Effector memory CD4-positive, alpha-beta T cell (primary cell): Measurements from ENCODE around the gene SAMD8.

Source experiments
- DNase-seq, 3 donors: peaks; one replicate each; pipeline ENCODE4 v3.0.0-alpha.2; 2020
- H3K27ac ChIP-seq: 2 replicates; pipeline ENCODE4 v1.7.0; 2013; ENCODE audit warnings: mild to moderate bottlenecking, low read length, moderate library complexity; ENCODE audit not compliant: insufficient read depth, poor library complexity, severe bottlenecking
- H3K27me3 ChIP-seq: replicated peaks from 2 replicates; pipeline ENCODE4 v1.7.0; 2013; ENCODE audit warnings: mild to moderate bottlenecking, low read length; ENCODE audit not compliant: insufficient read depth, control insufficient read depth, poor library complexity, severe bottlenecking
- H3K36me3 ChIP-seq: 2 replicates; pipeline ENCODE4 v1.7.0; 2013; ENCODE audit warnings: mild to moderate bottlenecking, low read length, moderate library complexity; ENCODE audit not compliant: control insufficient read depth, insufficient read depth
- H3K4me1 ChIP-seq: 2 replicates; pipeline ENCODE4 v1.7.0; 2013; ENCODE audit warnings: low read length, mild to moderate bottlenecking; ENCODE audit not compliant: control insufficient read depth, insufficient read depth, poor library complexity, severe bottlenecking
- H3K4me3 ChIP-seq: 2 replicates; pipeline ENCODE4 v1.7.0; 2013; ENCODE audit warnings: low read length, low read depth, mild to moderate bottlenecking; ENCODE audit not compliant: insufficient read depth, poor library complexity, severe bottlenecking
- H3K9me3 ChIP-seq: 2 replicates; pipeline ENCODE4 v1.7.0; 2013; ENCODE audit warnings: mild to moderate bottlenecking, low read length, moderate library complexity; ENCODE audit not compliant: control insufficient read depth
- total RNA-seq, 3 donors: gene quantifications; one replicate each; lab custom pipeline; 2026; lab: John Stamatoyannopoulos, UW

The SAMD8 gene
- 50.5 to 68.5 (median 55.3) reads per million in 3 donors for total RNA-seq

DNA sequence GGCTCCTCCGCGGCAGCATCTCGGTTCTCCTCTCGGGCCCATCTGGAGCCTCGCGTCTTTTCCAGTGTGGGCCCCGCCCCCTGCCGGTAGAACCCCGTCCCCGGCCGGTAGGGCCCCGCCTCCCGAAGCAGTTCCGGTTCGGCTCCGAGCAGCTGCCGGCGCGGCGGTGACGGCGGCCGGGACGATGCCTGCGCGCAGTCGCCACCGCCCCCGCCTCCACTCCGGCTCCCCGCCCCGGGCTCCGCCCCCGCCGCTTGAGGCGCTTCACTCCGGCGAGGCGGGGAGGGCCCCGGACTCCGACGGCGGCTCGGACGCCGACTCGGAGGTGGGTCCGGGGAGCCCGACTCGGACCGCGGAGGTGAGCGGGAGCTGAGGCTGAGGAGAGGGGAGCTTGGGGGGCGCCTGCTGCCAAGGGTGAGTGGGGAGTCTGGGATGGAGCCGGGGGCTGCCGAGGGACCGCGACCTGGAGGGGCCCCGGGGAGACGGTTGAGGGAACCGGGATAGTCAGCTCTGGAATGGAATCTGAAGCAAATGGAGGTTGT, at the start of gene SAMD8:
Gene SAMD8 (plus strand): TSS at position 292 of the 542 bp plus-strand sequence. CDS start 38,873 bp downstream, outside the sequence.
- DNase-seq: peak; percentile 94 to 97 (median 96)
- Histone ChIP-seq H3K27me3 (no peaks in the 10 kb centered on the region), H3K27ac (peak within 1 kb of the TSS; percentile 95), H3K36me3 (no peaks in the 10 kb centered on the region), H3K4me3 (peak within 1 kb of the TSS; percentile 91), H3K4me1 (peaks cover 18% of the 10 kb centered on the region), H3K9me3 (no peaks in the 10 kb centered on the region)

DNA sequence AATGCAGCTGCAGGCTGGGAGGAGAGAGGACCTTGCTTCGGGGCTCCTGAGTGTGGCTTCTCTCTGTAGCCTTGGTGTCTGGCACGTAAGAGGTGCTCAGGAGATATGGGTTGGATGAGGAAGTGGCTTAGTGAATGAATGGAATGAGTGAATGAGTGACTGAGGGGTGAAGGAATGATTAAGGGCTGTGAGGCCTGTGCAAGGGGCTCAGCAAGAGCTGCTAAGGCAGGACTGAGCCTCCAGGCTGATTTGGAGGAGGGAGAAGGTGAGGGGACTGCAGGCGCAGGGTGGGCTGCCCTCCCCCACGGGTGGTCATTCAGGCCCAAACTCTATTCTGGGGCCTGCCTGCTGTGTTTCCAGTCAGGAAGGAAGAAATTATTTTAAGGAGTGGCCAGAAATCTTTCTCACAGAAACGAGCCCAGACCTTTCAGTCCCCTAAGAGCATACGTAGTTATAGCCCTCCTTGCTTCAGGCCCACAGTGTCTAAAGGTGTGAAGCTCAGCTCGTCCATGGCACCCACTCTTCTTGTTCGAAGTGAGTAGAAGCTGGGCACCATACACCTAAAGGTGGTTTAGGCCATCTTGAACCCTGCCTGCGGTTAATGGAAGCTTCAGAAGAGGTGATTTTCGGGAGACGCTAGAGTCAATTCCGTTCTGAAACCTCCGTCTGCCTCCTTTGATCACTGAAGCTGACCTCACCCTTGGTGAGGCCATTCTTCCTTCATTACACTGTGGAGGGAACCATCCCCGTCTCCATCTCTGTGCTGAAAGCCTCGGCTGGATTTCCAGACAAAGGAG, 49.5 kb upstream of the SAMD8 start:
- Histone ChIP-seq H3K9me3 (no peaks in the 10 kb centered on the region), H3K4me1 (no peaks in the 10 kb centered on the region), H3K27ac (no peak overlapping the region), H3K36me3 (no peaks in the 10 kb centered on the region), H3K4me3 (no peak overlapping the region), H3K27me3 (no peaks in the 10 kb centered on the region)
- no peak for DNase-seq

- H3K27me3 ChIP-seq: no peaks in the 10 kb centered on the region
- no peaks in the 10 kb centered on the region for H3K9me3 ChIP-seq
- no peaks in the 10 kb centered on the region for H3K4me1 ChIP-seq
- DNase-seq: no peak
- no peaks in the 10 kb centered on the region for H3K36me3 ChIP-seq
- no peak overlapping the region for H3K4me3 ChIP-seq
- no peak overlapping the region for H3K27ac ChIP-seq
Measured at GRCh38 chr10:75062506-75063299, 48.8 kb upstream of the SAMD8 start.

- Histone ChIP-seq H3K27ac (no peak overlapping the region), H3K9me3 (no peaks in the 10 kb centered on the region), H3K4me3 (no peak overlapping the region), H3K27me3 (no peaks in the 10 kb centered on the region), H3K36me3 (no peaks in the 10 kb centered on the region), H3K4me1 (no peaks in the 10 kb centered on the region)
- no peak for DNase-seq
Measured at GRCh38 chr10:75063461-75064230, 47.8 kb upstream of the SAMD8 start.

- Histone ChIP-seq H3K4me3 (no peak overlapping the region), H3K27me3 (no peaks in the 10 kb centered on the region), H3K4me1 (no peaks in the 10 kb centered on the region), H3K36me3 (no peaks in the 10 kb centered on the region), H3K9me3 (no peaks in the 10 kb centered on the region), H3K27ac (no peak overlapping the region)
- no peak for DNase-seq
Measured at GRCh38 chr10:75065076-75065475, 46.4 kb upstream of the SAMD8 start.

DNA sequence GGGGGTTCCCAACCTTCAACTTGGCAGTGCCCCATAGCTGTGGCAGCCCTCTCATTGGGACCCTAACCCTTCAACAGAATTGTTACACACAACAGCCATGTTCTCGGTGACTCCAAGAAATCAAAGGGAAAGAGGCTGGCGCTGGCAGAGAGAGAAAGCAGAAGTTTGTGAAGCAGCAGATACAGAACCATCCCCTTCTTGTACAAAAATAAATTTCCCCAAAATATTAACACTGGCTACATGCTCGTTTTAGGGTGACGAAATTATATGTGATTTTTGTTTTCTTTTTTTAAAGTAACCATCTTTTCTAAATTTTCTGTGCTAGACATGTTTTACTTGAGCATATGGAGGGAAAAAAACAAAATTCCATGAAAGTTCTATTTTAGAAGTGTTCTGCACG, 45.2 kb upstream of the SAMD8 start:
- Histone ChIP-seq H3K27ac (no peak overlapping the region), H3K36me3 (no peaks in the 10 kb centered on the region), H3K4me3 (no peak overlapping the region), H3K4me1 (no peaks in the 10 kb centered on the region), H3K27me3 (no peaks in the 10 kb centered on the region), H3K9me3 (no peaks in the 10 kb centered on the region)
- no peak for DNase-seq

GRCh38 chr10:75067272-75067671, 44.2 kb upstream of the SAMD8 start:
- H3K4me1 ChIP-seq: no peaks in the 10 kb centered on the region
- H3K4me3 ChIP-seq: no peak overlapping the region
- H3K27ac ChIP-seq: no peak overlapping the region
- H3K36me3 ChIP-seq: no peaks in the 10 kb centered on the region
- no peaks in the 10 kb centered on the region for H3K27me3 ChIP-seq
- H3K9me3 ChIP-seq: no peaks in the 10 kb centered on the region
- no peak for DNase-seq

GRCh38 chr10:75068523-75068922, 42.9 kb upstream of the SAMD8 start:
- Histone ChIP-seq H3K4me1 (no peaks in the 10 kb centered on the region), H3K36me3 (no peaks in the 10 kb centered on the region), H3K9me3 (no peaks in the 10 kb centered on the region), H3K27me3 (no peaks in the 10 kb centered on the region), H3K27ac (no peak overlapping the region), H3K4me3 (no peak overlapping the region)
- DNase-seq: no peak

DNA sequence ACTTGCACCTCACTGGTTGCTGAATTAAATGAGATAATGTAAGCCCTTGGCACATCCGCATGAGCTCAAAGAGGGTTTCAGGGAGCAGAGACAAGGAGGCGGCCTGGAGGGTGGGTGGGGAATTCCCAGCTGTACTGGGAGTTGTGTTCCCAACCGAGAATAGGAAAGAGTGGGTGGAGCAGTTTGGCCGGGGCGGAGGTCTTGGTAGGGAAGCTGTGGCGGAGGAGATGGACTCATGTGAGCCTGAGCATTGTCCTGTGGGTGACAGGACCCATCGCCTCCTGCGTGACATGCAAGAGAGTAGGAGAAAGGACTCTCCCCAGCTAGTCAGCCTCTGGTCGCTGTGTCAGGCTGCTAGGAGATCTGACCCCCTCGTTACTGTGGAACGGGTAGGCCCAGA, 41.0 kb upstream of the SAMD8 start:
- Histone ChIP-seq H3K36me3 (no peaks in the 10 kb centered on the region), H3K4me1 (no peaks in the 10 kb centered on the region), H3K4me3 (no peak overlapping the region), H3K27ac (no peak overlapping the region), H3K27me3 (no peaks in the 10 kb centered on the region), H3K9me3 (no peaks in the 10 kb centered on the region)
- DNase-seq: no peak
